ENCODE data around the gene PAQR7.

Gene PAQR7

DNA sequence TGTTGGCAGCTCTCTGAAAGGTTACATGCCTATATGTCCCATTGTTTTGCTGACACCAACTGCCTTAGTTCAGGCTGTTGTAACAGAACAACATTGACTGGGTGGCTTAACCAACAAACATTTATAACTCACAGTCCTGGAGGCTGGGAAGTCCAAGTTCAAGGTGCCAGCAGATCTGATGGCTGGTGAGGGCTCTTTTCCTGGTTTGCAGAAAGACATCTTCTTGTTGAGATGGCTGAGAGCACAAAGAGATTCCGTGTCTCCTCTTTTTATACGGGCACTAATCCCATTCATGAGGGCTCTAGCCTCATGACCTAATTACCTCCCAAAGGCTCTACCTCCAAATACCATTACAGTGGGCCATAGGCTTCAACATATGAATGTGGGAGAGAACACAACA, 41.0 kb upstream of the PAQR7 start:
- TF ChIP-seq, protein P1, sequence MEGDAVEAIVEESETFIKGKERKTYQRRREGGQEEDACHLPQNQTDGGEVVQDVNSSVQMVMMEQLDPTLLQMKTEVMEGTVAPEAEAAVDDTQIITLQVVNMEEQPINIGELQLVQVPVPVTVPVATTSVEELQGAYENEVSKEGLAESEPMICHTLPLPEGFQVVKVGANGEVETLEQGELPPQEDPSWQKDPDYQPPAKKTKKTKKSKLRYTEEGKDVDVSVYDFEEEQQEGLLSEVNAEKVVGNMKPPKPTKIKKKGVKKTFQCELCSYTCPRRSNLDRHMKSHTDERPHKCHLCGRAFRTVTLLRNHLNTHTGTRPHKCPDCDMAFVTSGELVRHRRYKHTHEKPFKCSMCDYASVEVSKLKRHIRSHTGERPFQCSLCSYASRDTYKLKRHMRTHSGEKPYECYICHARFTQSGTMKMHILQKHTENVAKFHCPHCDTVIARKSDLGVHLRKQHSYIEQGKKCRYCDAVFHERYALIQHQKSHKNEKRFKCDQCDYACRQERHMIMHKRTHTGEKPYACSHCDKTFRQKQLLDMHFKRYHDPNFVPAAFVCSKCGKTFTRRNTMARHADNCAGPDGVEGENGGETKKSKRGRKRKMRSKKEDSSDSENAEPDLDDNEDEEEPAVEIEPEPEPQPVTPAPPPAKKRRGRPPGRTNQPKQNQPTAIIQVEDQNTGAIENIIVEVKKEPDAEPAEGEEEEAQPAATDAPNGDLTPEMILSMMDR (conservative IDR thresholded peaks at IDR 0.05) = no peak
- H3K27ac ChIP-seq = no peak overlapping the region

DNA sequence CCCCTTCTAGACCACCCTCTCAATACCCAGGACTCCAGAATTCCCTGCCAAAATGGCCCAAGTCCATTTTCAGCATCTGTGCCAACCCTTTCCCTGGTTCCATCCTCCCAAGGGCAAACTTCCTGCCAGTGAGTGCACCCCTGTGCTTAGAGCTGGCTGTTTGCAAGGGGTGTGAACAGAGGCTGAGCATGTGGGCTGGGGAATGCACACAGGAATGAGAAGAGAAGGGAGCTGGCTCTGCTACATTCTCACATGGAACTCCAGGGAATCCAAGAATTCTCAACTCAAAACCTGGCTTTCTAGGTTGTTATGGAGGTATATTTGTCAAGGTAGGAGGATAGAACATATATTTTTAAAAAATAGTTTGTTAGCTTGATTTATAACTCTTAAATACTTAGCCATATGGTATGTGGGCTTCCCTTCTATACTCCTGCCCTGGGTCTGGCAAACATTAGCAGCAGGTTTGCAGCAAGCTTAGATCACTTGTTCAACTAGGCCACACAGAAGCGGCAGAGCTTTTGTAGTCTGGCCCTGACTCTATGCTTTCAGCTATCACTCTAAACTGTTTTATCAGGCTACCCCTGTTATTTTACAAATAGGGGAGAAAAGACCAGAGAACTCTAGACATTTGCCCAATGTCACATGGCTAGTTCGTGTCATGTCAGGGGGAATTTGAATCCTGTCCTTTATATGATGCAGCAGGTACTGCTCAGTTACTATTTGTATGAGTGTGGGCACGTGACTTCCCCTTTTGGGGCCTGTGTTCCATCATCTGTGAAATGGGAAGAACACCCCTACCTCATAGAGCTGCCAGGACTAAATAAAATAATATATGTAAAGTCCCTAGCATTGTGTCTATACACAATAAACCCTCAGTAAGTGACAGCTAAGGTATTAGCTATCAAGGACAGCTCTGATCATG, 38.8 kb upstream of the PAQR7 start:
- TF ChIP-seq, protein P1 (conservative IDR thresholded peaks at IDR 0.05) = no peak
- no peak overlapping the region for H3K27ac ChIP-seq

DNA sequence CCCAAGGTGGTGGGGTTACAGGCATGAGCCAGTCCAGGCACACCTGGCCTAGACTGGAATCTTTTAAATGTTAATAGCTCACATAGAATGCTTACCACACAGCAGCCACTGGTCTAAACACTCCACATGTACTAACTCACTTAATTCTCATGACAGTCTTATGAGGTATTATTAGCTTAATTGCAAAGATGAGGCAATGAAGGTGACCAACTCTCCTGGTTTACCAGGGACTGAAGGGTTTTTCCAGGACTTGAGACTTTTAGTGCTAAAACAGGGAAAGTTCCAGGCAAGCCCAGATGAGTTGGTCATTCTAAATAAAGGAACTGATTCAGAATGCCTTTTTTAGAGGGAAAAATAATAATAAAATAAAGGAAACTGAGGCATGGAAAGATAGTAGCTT, 37.7 kb upstream of the PAQR7 start:
- no peak overlapping the region for H3K27ac ChIP-seq
- TF ChIP-seq, protein P1 (conservative IDR thresholded peaks at IDR 0.05) = no peak

DNA sequence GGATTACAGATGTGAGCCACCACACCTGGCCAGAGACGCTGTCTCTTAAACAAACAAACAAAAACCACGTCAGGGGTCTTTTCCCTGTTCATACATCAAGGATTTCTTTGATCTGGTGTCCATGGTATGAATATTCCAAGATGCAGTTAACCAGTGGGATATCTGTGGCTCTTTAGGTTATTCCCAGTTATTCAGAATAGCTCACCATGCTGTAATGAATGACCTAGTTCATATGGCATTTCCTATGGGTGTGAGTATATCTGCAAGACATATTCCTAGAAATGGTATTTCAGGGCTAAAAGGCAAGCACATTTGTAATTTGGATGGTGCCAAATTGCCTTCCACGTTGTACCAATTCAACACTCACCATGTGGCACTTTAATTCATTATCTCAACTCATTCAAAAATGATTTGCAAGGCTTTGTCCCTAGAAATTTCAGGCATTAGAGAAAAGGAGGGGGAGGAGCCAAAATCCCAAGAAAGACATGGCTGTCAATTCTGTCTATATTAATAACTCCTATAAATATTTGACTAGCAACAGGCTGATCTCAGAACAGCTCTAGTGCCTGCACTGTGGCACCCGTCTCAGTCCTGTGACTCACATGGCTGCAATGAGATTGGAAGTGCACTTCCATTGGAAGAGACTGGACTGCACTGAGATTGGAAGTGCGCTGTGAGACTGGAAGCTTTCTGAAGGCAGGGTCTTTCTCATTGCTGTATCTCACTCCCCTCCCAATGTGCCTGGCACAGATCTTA, 36.7 kb upstream of the PAQR7 start:
- no peak overlapping the region for H3K27ac ChIP-seq
- TF ChIP-seq, protein P1 (conservative IDR thresholded peaks at IDR 0.05) = no peak

DNA sequence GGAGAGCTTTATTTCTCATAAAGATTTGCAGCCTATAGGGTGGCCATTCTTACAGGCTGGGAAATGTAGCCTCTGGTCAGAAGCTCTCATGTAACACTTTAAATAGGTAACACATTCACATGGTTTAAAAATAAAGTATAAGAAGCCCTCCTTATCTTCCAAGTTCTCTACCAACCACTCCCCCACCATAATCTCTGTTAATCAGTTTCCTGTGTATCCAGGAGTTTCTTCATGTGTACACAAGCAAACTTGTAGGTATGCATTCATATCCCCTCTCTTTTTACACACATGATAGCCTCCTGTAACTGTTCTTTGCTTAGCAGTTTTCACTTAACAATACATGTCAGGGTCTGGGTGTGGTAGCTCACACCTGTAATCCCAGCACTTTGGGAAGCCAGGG, 35.7 kb upstream of the PAQR7 start:
- H3K27ac ChIP-seq = no peak overlapping the region
- TF ChIP-seq, protein P1 (conservative IDR thresholded peaks at IDR 0.05) = no peak

DNA sequence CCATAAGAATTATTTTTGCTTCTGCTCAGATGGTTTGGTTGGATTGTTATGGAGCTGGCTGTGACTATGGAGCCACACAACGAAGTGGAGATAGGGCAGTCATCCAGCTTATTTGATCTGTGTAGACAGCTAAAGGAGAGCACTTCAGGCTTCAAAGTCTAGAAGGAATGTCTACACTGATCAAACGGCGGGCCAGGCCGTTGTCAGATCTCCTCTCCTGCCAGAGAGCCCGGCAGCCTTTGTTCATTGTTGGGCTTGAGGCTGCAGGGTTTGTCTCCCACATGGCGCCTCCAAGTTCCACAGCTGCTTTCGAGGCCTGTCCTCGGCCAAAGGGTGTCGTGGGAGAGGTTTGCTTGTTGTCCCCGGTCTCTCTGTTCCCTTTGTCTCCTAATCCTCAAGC, 33.5 kb upstream of the PAQR7 start:
- TF ChIP-seq, protein P1 (conservative IDR thresholded peaks at IDR 0.05) = no peak
- H3K27ac ChIP-seq = no peak overlapping the region

DNA sequence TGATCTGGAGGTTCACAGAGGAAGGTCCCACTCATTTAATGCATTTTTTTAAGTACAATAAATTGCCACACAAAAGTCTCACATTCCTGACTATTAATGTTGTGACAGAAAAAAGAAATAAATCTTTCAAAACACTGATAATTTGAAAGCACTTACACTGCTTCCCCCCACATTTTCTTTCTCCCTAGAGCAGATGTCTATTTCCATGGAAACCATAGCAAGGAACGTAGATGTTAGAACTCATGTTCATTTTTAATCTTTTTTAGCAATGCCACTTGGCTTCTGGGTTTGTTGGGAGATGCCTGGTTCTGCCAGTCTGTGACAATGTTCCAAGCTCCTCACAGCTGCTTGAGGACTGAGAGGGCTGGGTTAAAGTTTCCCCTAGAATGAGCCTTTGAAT, 32.7 kb upstream of the PAQR7 start:
- no peak overlapping the region for H3K27ac ChIP-seq
- TF ChIP-seq, protein P1 (conservative IDR thresholded peaks at IDR 0.05) = no peak
